ENCODE data around the gene SLC25A25. TPM values are rescaled to one million over a fixed set of nuclear protein-coding genes. Genes with fewer than 3 reads are reported as not detected.

The SLC25A25 gene
- total RNA-seq, 1 experiment from 2014 or later, result 18.5 TPM

GRCh38 chr9:128087262-128087661, 19.2 kb downstream of the SLC25A25 start:
- H3K36me3 ChIP-seq (ENCODE audit: control insufficient read depth, insufficient read depth, low read length), result no peaks in the 10 kb centered on the region
- no peak for TF ChIP-seq CTCF (IDR thresholded peaks at IDR 0.05; ENCODE audit: insufficient read depth in 1 of 2, low read depth in 1 of 2, low read length in 1 of 2, severe bottlenecking in 1 of 2, unreplicated experiment in 1 of 2)
- ChIA-PET CTCF (interaction anchor here (1.4 kb wide), 1 partner anchor 30 kb away, joined by 4 read pairs; no protein-coding TSS in a partner anchor), POLR2A (no interaction called here)
- no TSS peak for BruUV-seq (replicated peaks)
- H3K27me3 ChIP-seq (replicated peaks; ENCODE audit: control insufficient read depth, insufficient read depth, low read length), result no peaks in the 10 kb centered on the region
- no peak overlapping the region for H3K4me3 ChIP-seq (ENCODE audit: low read depth, low read length)
- Mint-ChIP-seq H3K4me1 (ENCODE audit: low read depth, unreplicated experiment) (no peaks in the 10 kb centered on the region), H3K27ac (ENCODE audit: unreplicated experiment) (no peak overlapping the region), H3K27me3 (ENCODE audit: insufficient read depth, unreplicated experiment) (no peaks in the 10 kb centered on the region), H3K9me3 (ENCODE audit: unreplicated experiment) (no peaks in the 10 kb centered on the region), H3K36me3 (ENCODE audit: insufficient read depth, unreplicated experiment) (no peaks in the 10 kb centered on the region), H3K4me3 (ENCODE audit: unreplicated experiment) (no peak overlapping the region)
- H3K9me3 ChIP-seq, result no peaks in the 10 kb centered on the region
- intact Hi-C loops (cut with micrococcal nuclease; ENCODE audit: unreplicated experiment), result no loop called here
- peaks cover 4% of the 10 kb centered on the region; the same call in 1 of the 2 replicates for H3K4me1 ChIP-seq
- no peak for DNase-seq

GRCh38 chr9:128088253-128088945, 20.4 kb downstream of the SLC25A25 start:
- H3K4me1 Mint-ChIP-seq (ENCODE audit: low read depth, unreplicated experiment), result no peaks in the 10 kb centered on the region
- peak in 1 of 2 experiments; percentile 9 for TF ChIP-seq CTCF (IDR thresholded peaks at IDR 0.05; ENCODE audit: insufficient read depth in 1 of 2, low read depth in 1 of 2, low read length in 1 of 2, severe bottlenecking in 1 of 2, unreplicated experiment in 1 of 2)
- no peaks in the 10 kb centered on the region for H3K9me3 Mint-ChIP-seq (ENCODE audit: unreplicated experiment)
- no peaks in the 10 kb centered on the region for H3K36me3 Mint-ChIP-seq (ENCODE audit: insufficient read depth, unreplicated experiment)
- Histone ChIP-seq H3K4me1 (peaks cover 4% of the 10 kb centered on the region; the same call in 1 of the 2 replicates), H3K27me3 (replicated peaks; ENCODE audit: control insufficient read depth, insufficient read depth, low read length) (no peaks in the 10 kb centered on the region), H3K4me3 (ENCODE audit: low read depth, low read length) (no peak overlapping the region), H3K36me3 (ENCODE audit: control insufficient read depth, insufficient read depth, low read length) (no peaks in the 10 kb centered on the region), H3K9me3 (no peaks in the 10 kb centered on the region)
- ChIA-PET CTCF (interaction anchor here (1.4 kb wide), 1 partner anchor 29 kb away, joined by 4 read pairs; no protein-coding TSS in a partner anchor), POLR2A (no interaction called here)
- BruUV-seq (replicated peaks), result no TSS peak
- intact Hi-C loops (cut with micrococcal nuclease; ENCODE audit: unreplicated experiment), result no loop called here
- no peak overlapping the region for H3K4me3 Mint-ChIP-seq (ENCODE audit: unreplicated experiment)
- H3K27me3 Mint-ChIP-seq (ENCODE audit: insufficient read depth, unreplicated experiment), result no peaks in the 10 kb centered on the region
- H3K27ac Mint-ChIP-seq (ENCODE audit: unreplicated experiment), result no peak overlapping the region
- DNase-seq, result no peak

GRCh38 chr9:128089299-128089698, 21.3 kb downstream of the SLC25A25 start:
- no TSS peak for BruUV-seq (replicated peaks)
- no peaks in the 10 kb centered on the region for H3K36me3 Mint-ChIP-seq (ENCODE audit: insufficient read depth, unreplicated experiment)
- CTCF ChIA-PET, result interaction anchor here (0.6 kb wide), 1 partner anchor 27 kb away, joined by 3 read pairs; no protein-coding TSS in a partner anchor

More at GRCh38 chr9:128089299-128089698, 21.3 kb downstream of the SLC25A25 start:
- Mint-ChIP-seq H3K4me1 (ENCODE audit: low read depth, unreplicated experiment) (peaks cover 3% of the 10 kb centered on the region), H3K9me3 (ENCODE audit: unreplicated experiment) (no peaks in the 10 kb centered on the region), H3K4me3 (ENCODE audit: unreplicated experiment) (no peak overlapping the region), H3K27me3 (ENCODE audit: insufficient read depth, unreplicated experiment) (no peaks in the 10 kb centered on the region), H3K27ac (ENCODE audit: unreplicated experiment) (no peak overlapping the region)
- intact Hi-C loops (cut with micrococcal nuclease; ENCODE audit: unreplicated experiment), result no loop called here
- H3K4me3 ChIP-seq (ENCODE audit: low read depth, low read length), result no peak overlapping the region
- no peak for TF ChIP-seq CTCF (IDR thresholded peaks at IDR 0.05; ENCODE audit: insufficient read depth in 1 of 2, low read depth in 1 of 2, low read length in 1 of 2, severe bottlenecking in 1 of 2, unreplicated experiment in 1 of 2)
- H3K36me3 ChIP-seq (ENCODE audit: control insufficient read depth, insufficient read depth, low read length), result no peaks in the 10 kb centered on the region
- no peak for DNase-seq
- no peaks in the 10 kb centered on the region for H3K27me3 ChIP-seq (replicated peaks; ENCODE audit: control insufficient read depth, insufficient read depth, low read length)
- POLR2A ChIA-PET, result no interaction called here
- peaks cover 4% of the 10 kb centered on the region; the same call in 1 of the 2 replicates for H3K4me1 ChIP-seq
- no peaks in the 10 kb centered on the region for H3K9me3 ChIP-seq

Data from Caco-2 (cell line).